A673 (cell line): ENCODE measurements around the gene SERPINA4.

ENCODE experiments used
- CTCF ChIP-seq: fragments of 300-800, 200-600 bp; sonication (generic); conservative IDR thresholded peaks from 2 replicates; pipeline ENCODE4 v1.5.1; 2017; ENCODE audit warnings: low read depth, mild to moderate bottlenecking, antibody characterized with exemption, low read length, moderate library complexity, mixed read lengths
- EZH2 ChIP-seq: fragments of 200-600 bp; sonication (generic); IDR thresholded peaks from 2 replicates; pipeline ENCODE4 v1.6.1; 2017; ENCODE audit warnings: borderline replicate concordance, low read depth, mild to moderate bottlenecking, mixed read lengths, antibody characterized with exemption, low read length; ENCODE audit not compliant: poor library complexity, severe bottlenecking

DNA sequence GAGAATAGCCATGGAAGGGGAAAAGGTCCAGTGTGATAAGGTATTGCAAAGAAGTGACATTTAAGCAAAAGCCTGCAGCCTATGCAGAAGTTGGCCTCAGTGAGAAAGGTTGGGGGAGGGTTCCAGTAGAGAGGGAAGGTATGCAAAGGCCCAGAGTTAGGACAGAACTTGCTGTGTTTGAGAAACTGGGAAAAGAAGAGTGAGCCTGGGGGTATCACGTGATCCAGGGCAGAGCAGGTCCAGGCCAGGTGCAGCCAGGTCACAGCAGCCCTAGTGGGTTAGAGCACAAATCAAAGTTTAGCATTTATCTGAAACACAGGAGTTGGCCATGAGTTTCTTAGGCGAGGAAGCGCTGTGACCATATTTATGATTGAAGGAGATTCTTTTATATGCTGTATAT lies 21.6 kb downstream of the SERPINA4 start:
- no peak for TF ChIP-seq CTCF
- no peak for TF ChIP-seq EZH2
